Bronchial epithelial cell (primary cell): ENCODE results near the gene BEX4. TPM values are rescaled to one million over a fixed set of nuclear protein-coding genes. Genes with fewer than 3 reads are reported as not detected.
"Not testable (repeated sequence)": the region's sequence is repeated elsewhere in the genome, so short reads cannot be mapped to it uniquely, and the experiment has no call there.

Experiments used
- DNase-seq: peaks from one replicate; pipeline ENCODE4 v3.0.0-alpha.2; 2010; ENCODE audit warnings: low read depth
- FAIRE-seq: peaks from 2 replicates; lab custom pipeline; 2011; peaks lifted over from hg19 to GRCh38; lab: Jason Lieb, UNC
- H3K27me3 ChIP-seq: 2 replicates; pipeline ENCODE4 v1.5.1; 2011; ENCODE audit warnings: low read length; ENCODE audit not compliant: control insufficient read depth, insufficient read depth
- H3K36me3 ChIP-seq: 2 replicates; pipeline ENCODE4 v1.5.1; 2011; ENCODE audit warnings: low read length; ENCODE audit not compliant: control insufficient read depth, insufficient read depth
- H3K4me3 ChIP-seq: 2 replicates; pipeline ENCODE4 v1.5.1; 2011; ENCODE audit warnings: mild to moderate bottlenecking, low read depth, low read length, control low read depth
- CTCF ChIP-seq: IDR thresholded peaks from 2 replicates; pipeline ENCODE4 v1.5.1; 2011; ENCODE audit warnings: mild to moderate bottlenecking, moderate library complexity, low read length, control low read depth, inconsistent platforms; ENCODE audit not compliant: insufficient read depth, severe bottlenecking
- total RNA-seq: library from RNA; depleted of rRNA; stranded (reverse); fragments of >200 nt; gene quantifications from 2 replicates; pipeline ENCODE4 v1.2.1, GENCODE V29; 2014

Gene BEX4
- total RNA-seq, 1 donor from 2014 or later, result 10.3 TPM

- Histone ChIP-seq H3K36me3 (no peaks in the 10 kb centered on the region), H3K27me3 (no peaks in the 10 kb centered on the region), H3K4me3 (no peak overlapping the region)
- DNase-seq (peak; percentile 43), FAIRE-seq (no peak)
- TF ChIP-seq CTCF, result peak; percentile 47
Observed at GRCh38 chrX:103211012-103211715, 3.7 kb upstream of the BEX4 start.

- no peak for DNase-seq
- FAIRE-seq, result no peak
- Histone ChIP-seq H3K4me3 (no peak overlapping the region), H3K27me3 (no peaks in the 10 kb centered on the region), H3K36me3 (no peaks in the 10 kb centered on the region)
- TF ChIP-seq CTCF, result no peak
Observed at GRCh38 chrX:103212749-103213457, 2.0 kb upstream of the BEX4 start.

- Histone ChIP-seq H3K27me3 (no peaks in the 10 kb centered on the region), H3K4me3 (peak overlapping the region; percentile 67), H3K36me3 (no peaks in the 10 kb centered on the region)
- FAIRE-seq (no peak), DNase-seq (no peak)
- no peak for TF ChIP-seq CTCF
Observed at GRCh38 chrX:103215425-103215991, 600 bp downstream of the BEX4 start.

GRCh38 chrX:103220511-103221323, 5.8 kb downstream of the BEX4 start:
- H3K27me3 ChIP-seq, result no peaks in the 10 kb centered on the region
- no peak for FAIRE-seq
- H3K4me3 ChIP-seq, result no peak overlapping the region
- H3K36me3 ChIP-seq, result no peaks in the 10 kb centered on the region
- no peak for TF ChIP-seq CTCF
- DNase-seq, result no peak

- H3K36me3 ChIP-seq, H3K27me3 ChIP-seq, FAIRE-seq, H3K4me3 ChIP-seq, DNase-seq: not testable (repeated sequence)
Observed at GRCh38 chrX:103225918-103226317, 11.0 kb downstream of the BEX4 start.
